ENCODE data around the gene UBE2Q1. TPM values are rescaled to one million over a fixed set of nuclear protein-coding genes. Genes with fewer than 3 reads are reported as not detected.

The UBE2Q1 gene
- total RNA-seq, 1 experiment from 2014 or later: 62.7 TPM

GRCh38 chr1:154553056-154554030 lies 5.1 kb downstream of the UBE2Q1 start:
- no peaks in the 10 kb centered on the region for H3K9me3 Mint-ChIP-seq
- H3K36me3 Mint-ChIP-seq: peaks cover 74% of the 10 kb centered on the region
- H3K4me3 Mint-ChIP-seq: no peak overlapping the region

GRCh38 chr1:154552036-154552435 lies 6.4 kb downstream of the UBE2Q1 start:
- no peaks in the 10 kb centered on the region for H3K9me3 Mint-ChIP-seq
- peaks cover 74% of the 10 kb centered on the region for H3K36me3 Mint-ChIP-seq
- no peak for DNase-seq (ENCODE audit: low spot score)
- H3K27ac Mint-ChIP-seq: no peak overlapping the region
- CTCF ChIA-PET: interaction anchor here (2.0 kb wide), 1 partner anchor 72 kb away, joined by 9 read pairs; no protein-coding TSS in a partner anchor
- H3K27me3 Mint-ChIP-seq (ENCODE audit: low read depth): no peaks in the 10 kb centered on the region
- H3K4me3 Mint-ChIP-seq: no peak overlapping the region
- ATAC-seq: no peak
- H3K4me1 Mint-ChIP-seq: peaks cover 13% of the 10 kb centered on the region
- POLR2A ChIA-PET: no interaction called here
- no peak for TF ChIP-seq ATF2 (CRISPR knock-in tag; IDR thresholded peaks at IDR 0.05; ENCODE audit: borderline replicate concordance, low read depth)
- TF ChIP-seq, protein P1, sequence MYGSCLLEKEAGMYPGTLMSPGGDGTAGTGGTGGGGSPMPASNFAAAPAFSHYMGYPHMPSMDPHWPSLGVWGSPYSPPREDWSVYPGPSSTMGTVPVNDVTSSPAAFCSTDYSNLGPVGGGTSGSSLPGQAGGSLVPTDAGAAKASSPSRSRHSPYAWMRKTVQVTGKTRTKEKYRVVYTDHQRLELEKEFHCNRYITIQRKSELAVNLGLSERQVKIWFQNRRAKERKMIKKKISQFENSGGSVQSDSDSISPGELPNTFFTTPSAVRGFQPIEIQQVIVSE (CRISPR knock-in tag; IDR thresholded peaks at IDR 0.05; ENCODE audit: borderline replicate concordance): no peak
- TF ChIP-seq PRRX2 (CRISPR knock-in tag; IDR thresholded peaks at IDR 0.05): no peak
- no peak for TF ChIP-seq KAT7 (CRISPR knock-in tag; IDR thresholded peaks at IDR 0.05; ENCODE audit: borderline replicate concordance)
- TF ChIP-seq, protein P2, sequence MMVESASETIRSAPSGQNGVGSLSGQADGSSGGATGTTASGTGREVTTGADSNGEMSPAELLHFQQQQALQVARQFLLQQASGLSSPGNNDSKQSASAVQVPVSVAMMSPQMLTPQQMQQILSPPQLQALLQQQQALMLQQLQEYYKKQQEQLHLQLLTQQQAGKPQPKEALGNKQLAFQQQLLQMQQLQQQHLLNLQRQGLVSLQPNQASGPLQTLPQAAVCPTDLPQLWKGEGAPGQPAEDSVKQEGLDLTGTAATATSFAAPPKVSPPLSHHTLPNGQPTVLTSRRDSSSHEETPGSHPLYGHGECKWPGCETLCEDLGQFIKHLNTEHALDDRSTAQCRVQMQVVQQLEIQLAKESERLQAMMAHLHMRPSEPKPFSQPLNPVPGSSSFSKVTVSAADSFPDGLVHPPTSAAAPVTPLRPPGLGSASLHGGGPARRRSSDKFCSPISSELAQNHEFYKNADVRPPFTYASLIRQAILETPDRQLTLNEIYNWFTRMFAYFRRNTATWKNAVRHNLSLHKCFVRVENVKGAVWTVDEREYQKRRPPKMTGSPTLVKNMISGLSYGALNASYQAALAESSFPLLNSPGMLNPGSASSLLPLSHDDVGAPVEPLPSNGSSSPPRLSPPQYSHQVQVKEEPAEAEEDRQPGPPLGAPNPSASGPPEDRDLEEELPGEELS (CRISPR knock-in tag; IDR thresholded peaks at IDR 0.05): no peak
- TF ChIP-seq, protein P3, sequence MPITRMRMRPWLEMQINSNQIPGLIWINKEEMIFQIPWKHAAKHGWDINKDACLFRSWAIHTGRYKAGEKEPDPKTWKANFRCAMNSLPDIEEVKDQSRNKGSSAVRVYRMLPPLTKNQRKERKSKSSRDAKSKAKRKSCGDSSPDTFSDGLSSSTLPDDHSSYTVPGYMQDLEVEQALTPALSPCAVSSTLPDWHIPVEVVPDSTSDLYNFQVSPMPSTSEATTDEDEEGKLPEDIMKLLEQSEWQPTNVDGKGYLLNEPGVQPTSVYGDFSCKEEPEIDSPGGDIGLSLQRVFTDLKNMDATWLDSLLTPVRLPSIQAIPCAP (CRISPR knock-in tag; IDR thresholded peaks at IDR 0.05): no peak
- TF ChIP-seq, protein P4, sequence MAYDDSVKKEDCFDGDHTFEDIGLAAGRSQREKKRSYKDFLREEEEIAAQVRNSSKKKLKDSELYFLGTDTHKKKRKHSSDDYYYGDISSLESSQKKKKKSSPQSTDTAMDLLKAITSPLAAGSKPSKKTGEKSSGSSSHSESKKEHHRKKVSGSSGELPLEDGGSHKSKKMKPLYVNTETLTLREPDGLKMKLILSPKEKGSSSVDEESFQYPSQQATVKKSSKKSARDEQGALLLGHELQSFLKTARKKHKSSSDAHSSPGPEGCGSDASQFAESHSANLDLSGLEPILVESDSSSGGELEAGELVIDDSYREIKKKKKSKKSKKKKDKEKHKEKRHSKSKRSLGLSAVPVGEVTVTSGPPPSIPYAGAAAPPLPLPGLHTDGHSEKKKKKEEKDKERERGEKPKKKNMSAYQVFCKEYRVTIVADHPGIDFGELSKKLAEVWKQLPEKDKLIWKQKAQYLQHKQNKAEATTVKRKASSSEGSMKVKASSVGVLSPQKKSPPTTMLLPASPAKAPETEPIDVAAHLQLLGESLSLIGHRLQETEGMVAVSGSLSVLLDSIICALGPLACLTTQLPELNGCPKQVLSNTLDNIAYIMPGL (CRISPR knock-in tag; IDR thresholded peaks at IDR 0.05): no peak
- TF ChIP-seq, protein P5, sequence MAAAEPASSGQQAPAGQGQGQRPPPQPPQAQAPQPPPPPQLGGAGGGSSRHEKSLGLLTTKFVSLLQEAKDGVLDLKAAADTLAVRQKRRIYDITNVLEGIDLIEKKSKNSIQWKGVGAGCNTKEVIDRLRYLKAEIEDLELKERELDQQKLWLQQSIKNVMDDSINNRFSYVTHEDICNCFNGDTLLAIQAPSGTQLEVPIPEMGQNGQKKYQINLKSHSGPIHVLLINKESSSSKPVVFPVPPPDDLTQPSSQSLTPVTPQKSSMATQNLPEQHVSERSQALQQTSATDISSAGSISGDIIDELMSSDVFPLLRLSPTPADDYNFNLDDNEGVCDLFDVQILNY (CRISPR knock-in tag; IDR thresholded peaks at IDR 0.05): no peak
- no peak for TF ChIP-seq ZNF121 (CRISPR knock-in tag; IDR thresholded peaks at IDR 0.05)
- TF ChIP-seq ZNF532 (CRISPR knock-in tag; IDR thresholded peaks at IDR 0.05; ENCODE audit: borderline replicate concordance): no peak
- TF ChIP-seq, protein P6, sequence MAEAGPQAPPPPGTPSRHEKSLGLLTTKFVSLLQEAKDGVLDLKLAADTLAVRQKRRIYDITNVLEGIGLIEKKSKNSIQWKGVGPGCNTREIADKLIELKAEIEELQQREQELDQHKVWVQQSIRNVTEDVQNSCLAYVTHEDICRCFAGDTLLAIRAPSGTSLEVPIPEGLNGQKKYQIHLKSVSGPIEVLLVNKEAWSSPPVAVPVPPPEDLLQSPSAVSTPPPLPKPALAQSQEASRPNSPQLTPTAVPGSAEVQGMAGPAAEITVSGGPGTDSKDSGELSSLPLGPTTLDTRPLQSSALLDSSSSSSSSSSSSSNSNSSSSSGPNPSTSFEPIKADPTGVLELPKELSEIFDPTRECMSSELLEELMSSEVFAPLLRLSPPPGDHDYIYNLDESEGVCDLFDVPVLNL (CRISPR knock-in tag; IDR thresholded peaks at IDR 0.05; ENCODE audit: borderline replicate concordance, low read depth): no peak

More at GRCh38 chr1:154553056-154554030, 5.1 kb downstream of the UBE2Q1 start:
- ATAC-seq (no peak), DNase-seq (ENCODE audit: low spot score) (no peak)
- POLR2A ChIA-PET: no interaction called here
- Mint-ChIP-seq H3K27ac (no peak overlapping the region), H3K4me1 (peaks cover 21% of the 10 kb centered on the region), H3K27me3 (ENCODE audit: low read depth) (no peaks in the 10 kb centered on the region)
- CTCF ChIA-PET: interaction anchor here (2.0 kb wide), 1 partner anchor 74 kb away, joined by 9 read pairs; no protein-coding TSS in a partner anchor
- TF ChIP-seq NR2C2 (CRISPR knock-in tag; IDR thresholded peaks at IDR 0.05) (no peak), SP1 (CRISPR knock-in tag; conservative IDR thresholded peaks at IDR 0.05) (no peak), ZNF121 (CRISPR knock-in tag; IDR thresholded peaks at IDR 0.05) (no peak), ZNF396 (CRISPR knock-in tag; IDR thresholded peaks at IDR 0.05; ENCODE audit: borderline replicate concordance) (no peak), ZNF671 (CRISPR knock-in tag; IDR thresholded peaks at IDR 0.05) (no peak)
- TF ChIP-seq, protein P7, sequence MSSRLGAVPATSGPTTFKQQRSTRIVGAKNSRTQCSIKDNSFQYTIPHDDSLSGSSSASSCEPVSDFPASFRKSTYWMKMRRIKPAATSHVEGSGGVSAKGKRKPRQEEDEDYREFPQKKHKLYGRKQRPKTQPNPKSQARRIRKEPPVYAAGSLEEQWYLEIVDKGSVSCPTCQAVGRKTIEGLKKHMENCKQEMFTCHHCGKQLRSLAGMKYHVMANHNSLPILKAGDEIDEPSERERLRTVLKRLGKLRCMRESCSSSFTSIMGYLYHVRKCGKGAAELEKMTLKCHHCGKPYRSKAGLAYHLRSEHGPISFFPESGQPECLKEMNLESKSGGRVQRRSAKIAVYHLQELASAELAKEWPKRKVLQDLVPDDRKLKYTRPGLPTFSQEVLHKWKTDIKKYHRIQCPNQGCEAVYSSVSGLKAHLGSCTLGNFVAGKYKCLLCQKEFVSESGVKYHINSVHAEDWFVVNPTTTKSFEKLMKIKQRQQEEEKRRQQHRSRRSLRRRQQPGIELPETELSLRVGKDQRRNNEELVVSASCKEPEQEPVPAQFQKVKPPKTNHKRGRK (CRISPR knock-in tag; IDR thresholded peaks at IDR 0.05; ENCODE audit: borderline replicate concordance): no peak

Measured in WTC11 (cell line).